Chondrocyte (in vitro differentiated cells): ENCODE measurements around the gene MEIS1. TPM values are rescaled to one million over a fixed set of nuclear protein-coding genes. Genes with fewer than 3 reads are reported as not detected.
A peak's percentile ranks its signal among the peaks of the same experiment; 100 is the strongest.

Source experiments
- DNase-seq: peaks from one replicate; pipeline ENCODE4 v3.0.0; 2021; ENCODE audit warnings: mixed read lengths, low spot score
- H3K27ac Mint-ChIP-seq: one replicate; pipeline ENCODE4 v1.8.0; 2021; ENCODE audit warnings: mild to moderate bottlenecking, moderate library complexity, mixed read lengths; ENCODE audit not compliant: unreplicated experiment
- H3K27me3 Mint-ChIP-seq: 2 replicates; pipeline ENCODE4 v1.8.0; 2021; ENCODE audit warnings: low read depth, mixed read lengths
- H3K36me3 Mint-ChIP-seq: 2 replicates; pipeline ENCODE4 v1.8.0; 2021; ENCODE audit warnings: low read depth, mixed read lengths
- H3K4me1 Mint-ChIP-seq: 2 replicates; pipeline ENCODE4 v1.8.0; 2021; ENCODE audit warnings: low read depth, mild to moderate bottlenecking, mixed read lengths
- H3K4me3 Mint-ChIP-seq: one replicate; pipeline ENCODE4 v1.8.0; 2021; ENCODE audit warnings: mild to moderate bottlenecking, moderate library complexity, mixed read lengths; ENCODE audit not compliant: unreplicated experiment
- H3K9me3 Mint-ChIP-seq: 2 replicates; pipeline ENCODE4 v1.8.0; 2021; ENCODE audit warnings: low read depth, mixed read lengths
- total RNA-seq: library from RNA; stranded (reverse); gene quantifications from 3 replicates; pipeline ENCODE4 v1.2.1, GENCODE V29; 2021
- TF ChIP-seq, protein P1 (sequence below): fragments of 200-600 bp; sonication (generic); IDR thresholded peaks from 2 replicates; pipeline ENCODE4 v1.5.0; 2021; ENCODE audit warnings: antibody characterized with exemption, mild to moderate bottlenecking, moderate library complexity

Gene MEIS1
- total RNA-seq, 1 donor from 2014 or later, result 18.5 TPM

- Mint-ChIP-seq H3K27me3 (no peaks in the 10 kb centered on the region), H3K9me3 (no peaks in the 10 kb centered on the region), H3K27ac (no peak overlapping the region), H3K36me3 (peaks cover 2% of the 10 kb centered on the region), H3K4me1 (peaks cover 42% of the 10 kb centered on the region), H3K4me3 (no peak overlapping the region)
- TF ChIP-seq, protein P1, sequence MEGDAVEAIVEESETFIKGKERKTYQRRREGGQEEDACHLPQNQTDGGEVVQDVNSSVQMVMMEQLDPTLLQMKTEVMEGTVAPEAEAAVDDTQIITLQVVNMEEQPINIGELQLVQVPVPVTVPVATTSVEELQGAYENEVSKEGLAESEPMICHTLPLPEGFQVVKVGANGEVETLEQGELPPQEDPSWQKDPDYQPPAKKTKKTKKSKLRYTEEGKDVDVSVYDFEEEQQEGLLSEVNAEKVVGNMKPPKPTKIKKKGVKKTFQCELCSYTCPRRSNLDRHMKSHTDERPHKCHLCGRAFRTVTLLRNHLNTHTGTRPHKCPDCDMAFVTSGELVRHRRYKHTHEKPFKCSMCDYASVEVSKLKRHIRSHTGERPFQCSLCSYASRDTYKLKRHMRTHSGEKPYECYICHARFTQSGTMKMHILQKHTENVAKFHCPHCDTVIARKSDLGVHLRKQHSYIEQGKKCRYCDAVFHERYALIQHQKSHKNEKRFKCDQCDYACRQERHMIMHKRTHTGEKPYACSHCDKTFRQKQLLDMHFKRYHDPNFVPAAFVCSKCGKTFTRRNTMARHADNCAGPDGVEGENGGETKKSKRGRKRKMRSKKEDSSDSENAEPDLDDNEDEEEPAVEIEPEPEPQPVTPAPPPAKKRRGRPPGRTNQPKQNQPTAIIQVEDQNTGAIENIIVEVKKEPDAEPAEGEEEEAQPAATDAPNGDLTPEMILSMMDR, result no peak
- DNase-seq, result no peak
Measured at GRCh38 chr2:66550826-66551225, 115.9 kb downstream of the MEIS1 start.

DNA sequence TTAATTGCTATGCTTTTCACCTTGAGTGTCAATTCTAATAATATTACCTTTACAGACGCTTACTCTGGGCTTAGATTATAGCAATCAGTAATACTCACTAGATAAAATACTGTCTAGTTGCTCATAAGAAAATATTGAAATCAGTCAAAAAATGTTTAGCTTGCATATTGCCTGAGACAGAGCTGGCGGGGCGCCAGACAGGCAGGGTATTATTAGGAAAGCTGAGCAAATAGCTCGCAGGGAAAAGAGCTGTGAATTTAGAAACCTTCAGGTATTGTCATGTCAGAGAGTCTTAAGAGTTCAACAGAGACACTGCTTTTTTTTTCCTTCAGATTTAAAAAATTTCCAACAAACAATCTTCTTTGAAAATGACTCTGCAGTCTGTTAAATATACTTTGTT, 118.4 kb downstream of the MEIS1 start:
- H3K4me1 Mint-ChIP-seq, result peaks cover 39% of the 10 kb centered on the region
- no peak overlapping the region for H3K4me3 Mint-ChIP-seq
- no peaks in the 10 kb centered on the region for H3K27me3 Mint-ChIP-seq
- peak overlapping the region; percentile 73 for H3K27ac Mint-ChIP-seq
- TF ChIP-seq, protein P1, result no peak
- H3K36me3 Mint-ChIP-seq, result peaks cover 4% of the 10 kb centered on the region
- peak; percentile 86 for DNase-seq
- H3K9me3 Mint-ChIP-seq, result no peaks in the 10 kb centered on the region

GRCh38 chr2:66555091-66555490, 120.2 kb downstream of the MEIS1 start:
- no peak for DNase-seq
- H3K4me3 Mint-ChIP-seq, result peak overlapping the region; percentile 49
- H3K27ac Mint-ChIP-seq, result peak overlapping the region; percentile 86
- H3K27me3 Mint-ChIP-seq, result no peaks in the 10 kb centered on the region
- H3K36me3 Mint-ChIP-seq, result peaks cover 2% of the 10 kb centered on the region
- peaks cover 39% of the 10 kb centered on the region for H3K4me1 Mint-ChIP-seq
- TF ChIP-seq, protein P1, result no peak
- H3K9me3 Mint-ChIP-seq, result no peaks in the 10 kb centered on the region

DNA sequence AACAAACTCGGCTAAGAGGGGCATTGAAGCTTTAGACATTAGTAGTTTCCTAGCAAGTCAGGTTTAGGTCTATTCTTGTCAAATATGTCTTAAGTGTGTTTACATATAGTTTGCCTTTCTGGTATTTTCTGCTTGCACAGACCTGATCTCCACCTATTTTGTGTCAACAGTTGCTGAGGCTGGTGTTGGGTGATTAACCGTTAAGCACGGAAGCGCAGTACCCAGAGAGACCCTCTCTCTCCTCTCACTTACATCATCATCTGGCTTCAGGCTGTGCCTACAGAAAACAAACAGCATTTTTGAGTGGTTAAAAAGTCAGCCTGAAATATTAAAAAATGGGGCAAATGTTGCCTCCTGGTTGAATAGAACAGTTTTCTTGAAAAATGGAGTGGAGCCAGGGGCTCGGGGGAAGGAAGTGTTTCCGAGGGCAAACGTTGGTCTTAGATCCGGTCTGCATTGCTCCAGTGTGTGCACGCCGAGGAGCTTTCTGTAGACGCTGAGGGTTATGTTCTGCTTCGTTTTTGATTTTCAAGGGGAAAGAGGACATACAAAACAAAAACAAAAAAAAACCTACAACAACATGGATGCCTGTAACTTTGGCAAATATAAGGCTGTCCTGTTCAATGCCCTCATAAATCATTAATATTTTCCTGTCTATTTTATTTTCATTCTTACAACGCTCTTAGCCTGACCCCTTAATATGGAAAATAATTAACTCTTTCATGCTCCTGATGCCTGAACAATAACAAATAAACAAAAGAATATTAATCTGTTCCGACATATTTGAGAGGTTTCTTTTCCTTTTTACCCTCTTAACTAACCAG, 120.8 kb downstream of the MEIS1 start:
- H3K27me3 Mint-ChIP-seq, result no peaks in the 10 kb centered on the region
- H3K4me3 Mint-ChIP-seq, result peak overlapping the region; percentile 49
- H3K4me1 Mint-ChIP-seq, result peaks cover 39% of the 10 kb centered on the region
- DNase-seq, result no peak
- peaks cover 2% of the 10 kb centered on the region for H3K36me3 Mint-ChIP-seq
- TF ChIP-seq, protein P1, result no peak
- H3K9me3 Mint-ChIP-seq, result no peaks in the 10 kb centered on the region
- H3K27ac Mint-ChIP-seq, result peak overlapping the region; percentile 86

GRCh38 chr2:66559672-66560071, 124.7 kb downstream of the MEIS1 start:
- Mint-ChIP-seq H3K27me3 (no peaks in the 10 kb centered on the region), H3K27ac (no peak overlapping the region), H3K4me3 (no peak overlapping the region), H3K9me3 (no peaks in the 10 kb centered on the region), H3K4me1 (peaks cover 31% of the 10 kb centered on the region), H3K36me3 (peaks cover 4% of the 10 kb centered on the region)
- TF ChIP-seq, protein P1, result no peak
- DNase-seq, result no peak
